ENCODE data around the gene RNF157. TPM values are rescaled to one million over a fixed set of nuclear protein-coding genes. Genes with fewer than 3 reads are reported as not detected.

RNF157 gene
- total RNA-seq, 1 experiment from 2014 or later = 11.2 TPM

DNA sequence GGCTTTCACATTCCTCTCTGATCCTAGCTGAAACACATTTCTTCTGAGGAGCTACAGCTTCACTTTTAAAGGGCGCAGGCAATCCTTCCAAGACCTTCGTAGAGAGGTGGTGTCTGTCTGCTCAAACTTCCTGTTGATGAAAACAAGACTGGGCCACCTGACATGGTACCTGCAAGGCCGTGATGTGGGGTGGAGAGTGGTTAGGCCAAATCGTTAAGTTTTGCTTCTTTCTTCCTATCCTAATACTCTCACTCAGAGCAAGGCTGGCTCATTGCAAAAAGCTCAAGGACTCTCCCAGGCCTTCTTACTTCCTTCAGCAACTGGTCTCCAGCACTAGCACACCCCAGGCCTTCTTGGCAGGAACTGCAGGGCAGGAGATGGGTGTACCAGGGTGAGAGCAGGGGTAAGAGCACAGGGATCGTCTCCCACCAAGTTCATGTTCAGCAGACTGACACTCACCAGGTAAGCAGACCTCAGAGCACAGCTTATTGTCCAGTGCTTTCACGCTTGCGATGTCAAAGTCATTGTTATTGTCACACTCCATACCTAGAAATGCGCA, 88.3 kb downstream of the RNF157 start (continued):
- TF ChIP-seq MLX (CRISPR knock-in tag; IDR thresholded peaks at IDR 0.05) = no peak
- no peak for TF ChIP-seq GABPB1 (CRISPR knock-in tag; IDR thresholded peaks at IDR 0.05)

DNA sequence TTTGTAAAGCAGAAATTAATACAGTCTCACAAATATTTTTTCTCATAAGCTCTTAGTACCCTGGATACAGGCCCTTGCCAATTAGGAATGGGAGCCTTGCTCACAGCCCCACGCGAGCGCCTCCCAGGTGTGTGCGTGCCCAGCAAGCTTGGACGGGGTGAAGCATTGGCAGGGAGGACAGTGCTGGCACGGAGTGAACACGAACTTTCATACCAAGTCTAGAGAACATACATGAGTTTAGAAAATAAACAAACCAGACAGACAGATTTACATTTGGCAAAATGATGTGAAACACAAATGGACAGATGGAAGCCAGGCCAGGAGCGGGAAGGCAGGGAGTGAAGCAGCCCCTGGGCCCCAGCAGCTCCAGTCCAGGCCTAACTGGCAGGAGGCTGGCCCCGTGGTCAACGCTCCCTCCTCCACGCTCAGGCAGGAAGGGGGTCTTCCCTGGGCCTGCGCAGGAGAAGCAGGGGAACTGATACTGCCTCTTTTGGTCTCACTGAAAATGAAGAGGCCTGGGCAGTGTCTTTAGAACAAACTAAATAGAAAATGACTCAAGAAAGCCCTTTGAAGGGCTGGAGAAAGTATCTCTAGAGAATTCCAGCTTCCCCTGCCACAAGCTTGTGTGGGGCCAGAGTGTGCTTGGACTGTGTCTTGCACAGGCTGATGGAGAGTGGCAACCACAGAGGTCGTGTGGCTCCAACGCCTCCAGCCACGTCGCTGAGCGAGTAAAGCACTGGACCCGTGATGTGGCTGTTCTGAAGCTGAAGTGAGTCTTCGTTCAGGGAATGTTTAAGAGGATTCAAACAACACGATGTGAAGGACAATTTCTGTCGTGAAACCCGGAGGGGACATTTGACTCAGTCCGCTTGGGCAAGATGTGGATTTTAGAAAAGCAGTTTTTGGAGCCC, 89.3 kb downstream of the RNF157 start:
- Mint-ChIP-seq H3K4me3 (no peak overlapping the region), H3K9me3 (no peaks in the 10 kb centered on the region), H3K27me3 (ENCODE audit: low read depth) (no peaks in the 10 kb centered on the region; the same call in 1 of the 2 replicates), H3K4me1 (peaks cover 35% of the 10 kb centered on the region), H3K36me3 (no peaks in the 10 kb centered on the region), H3K27ac (no peak overlapping the region)
- CTCF ChIA-PET = interaction anchor here (0.9 to 4.6 kb wide), 9 partner anchors 8 to 151 kb away, joined by 3 to 68 read pairs (median 4); partner anchors contain the start of gene CDK3
- TF ChIP-seq IRF2 (CRISPR knock-in tag; IDR thresholded peaks at IDR 0.05; ENCODE audit: borderline replicate concordance, low read depth) = no peak
- TF ChIP-seq HMGXB4 (CRISPR knock-in tag; IDR thresholded peaks at IDR 0.05) = no peak
- TF ChIP-seq, protein P1, sequence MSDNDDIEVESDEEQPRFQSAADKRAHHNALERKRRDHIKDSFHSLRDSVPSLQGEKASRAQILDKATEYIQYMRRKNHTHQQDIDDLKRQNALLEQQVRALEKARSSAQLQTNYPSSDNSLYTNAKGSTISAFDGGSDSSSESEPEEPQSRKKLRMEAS (CRISPR knock-in tag; IDR thresholded peaks at IDR 0.05) = no peak
- TF ChIP-seq, protein P2, sequence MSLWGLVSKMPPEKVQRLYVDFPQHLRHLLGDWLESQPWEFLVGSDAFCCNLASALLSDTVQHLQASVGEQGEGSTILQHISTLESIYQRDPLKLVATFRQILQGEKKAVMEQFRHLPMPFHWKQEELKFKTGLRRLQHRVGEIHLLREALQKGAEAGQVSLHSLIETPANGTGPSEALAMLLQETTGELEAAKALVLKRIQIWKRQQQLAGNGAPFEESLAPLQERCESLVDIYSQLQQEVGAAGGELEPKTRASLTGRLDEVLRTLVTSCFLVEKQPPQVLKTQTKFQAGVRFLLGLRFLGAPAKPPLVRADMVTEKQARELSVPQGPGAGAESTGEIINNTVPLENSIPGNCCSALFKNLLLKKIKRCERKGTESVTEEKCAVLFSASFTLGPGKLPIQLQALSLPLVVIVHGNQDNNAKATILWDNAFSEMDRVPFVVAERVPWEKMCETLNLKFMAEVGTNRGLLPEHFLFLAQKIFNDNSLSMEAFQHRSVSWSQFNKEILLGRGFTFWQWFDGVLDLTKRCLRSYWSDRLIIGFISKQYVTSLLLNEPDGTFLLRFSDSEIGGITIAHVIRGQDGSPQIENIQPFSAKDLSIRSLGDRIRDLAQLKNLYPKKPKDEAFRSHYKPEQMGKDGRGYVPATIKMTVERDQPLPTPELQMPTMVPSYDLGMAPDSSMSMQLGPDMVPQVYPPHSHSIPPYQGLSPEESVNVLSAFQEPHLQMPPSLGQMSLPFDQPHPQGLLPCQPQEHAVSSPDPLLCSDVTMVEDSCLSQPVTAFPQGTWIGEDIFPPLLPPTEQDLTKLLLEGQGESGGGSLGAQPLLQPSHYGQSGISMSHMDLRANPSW (CRISPR knock-in tag; conservative IDR thresholded peaks at IDR 0.05; ENCODE audit: low read depth) = no peak
- TF ChIP-seq ATF1 (CRISPR knock-in tag; IDR thresholded peaks at IDR 0.05) = no peak
- no peak for TF ChIP-seq ZNF219 (CRISPR knock-in tag; IDR thresholded peaks at IDR 0.05; ENCODE audit: borderline replicate concordance)
- DNase-seq (ENCODE audit: low spot score) = no peak
- POLR2A ChIA-PET = no interaction called here
- no peak for ATAC-seq

DNA sequence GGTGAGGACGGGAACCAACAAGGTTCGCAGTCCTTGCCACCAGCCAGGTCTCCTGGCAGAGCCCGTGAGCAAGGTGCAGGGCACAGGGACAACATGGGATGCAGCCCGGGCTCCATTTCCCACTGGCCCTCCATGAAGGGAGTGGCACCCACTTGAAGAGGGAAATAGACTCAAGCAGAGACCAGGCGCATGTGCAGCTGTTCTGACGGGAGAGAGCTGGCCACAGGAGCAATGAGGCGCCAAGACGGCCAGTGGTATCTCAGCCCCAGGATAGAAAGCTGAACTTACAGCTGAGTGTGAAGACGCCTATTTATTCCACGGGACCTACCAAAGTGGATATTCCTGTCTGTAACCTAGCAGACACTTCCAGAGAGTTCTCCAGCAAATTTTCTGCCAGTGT, 91.1 kb downstream of the RNF157 start:
- ATAC-seq (no peak), DNase-seq (ENCODE audit: low spot score) (no peak)
- ChIA-PET POLR2A (no interaction called here), CTCF (interaction anchor here (0.9 to 1.8 kb wide), 5 partner anchors 8 to 135 kb away, joined by 3 to 7 read pairs (median 4); partner anchors contain the start of gene FOXJ1)
- peaks cover 52% of the 10 kb centered on the region for H3K4me1 Mint-ChIP-seq
- no peaks in the 10 kb centered on the region for H3K36me3 Mint-ChIP-seq
- H3K27me3 Mint-ChIP-seq (ENCODE audit: low read depth) = no peaks in the 10 kb centered on the region; the same call in 1 of the 2 replicates
- H3K4me3 Mint-ChIP-seq = no peak overlapping the region
- H3K27ac Mint-ChIP-seq = no peak overlapping the region; the same call in 1 of the 2 replicates
- TF ChIP-seq, protein P3, sequence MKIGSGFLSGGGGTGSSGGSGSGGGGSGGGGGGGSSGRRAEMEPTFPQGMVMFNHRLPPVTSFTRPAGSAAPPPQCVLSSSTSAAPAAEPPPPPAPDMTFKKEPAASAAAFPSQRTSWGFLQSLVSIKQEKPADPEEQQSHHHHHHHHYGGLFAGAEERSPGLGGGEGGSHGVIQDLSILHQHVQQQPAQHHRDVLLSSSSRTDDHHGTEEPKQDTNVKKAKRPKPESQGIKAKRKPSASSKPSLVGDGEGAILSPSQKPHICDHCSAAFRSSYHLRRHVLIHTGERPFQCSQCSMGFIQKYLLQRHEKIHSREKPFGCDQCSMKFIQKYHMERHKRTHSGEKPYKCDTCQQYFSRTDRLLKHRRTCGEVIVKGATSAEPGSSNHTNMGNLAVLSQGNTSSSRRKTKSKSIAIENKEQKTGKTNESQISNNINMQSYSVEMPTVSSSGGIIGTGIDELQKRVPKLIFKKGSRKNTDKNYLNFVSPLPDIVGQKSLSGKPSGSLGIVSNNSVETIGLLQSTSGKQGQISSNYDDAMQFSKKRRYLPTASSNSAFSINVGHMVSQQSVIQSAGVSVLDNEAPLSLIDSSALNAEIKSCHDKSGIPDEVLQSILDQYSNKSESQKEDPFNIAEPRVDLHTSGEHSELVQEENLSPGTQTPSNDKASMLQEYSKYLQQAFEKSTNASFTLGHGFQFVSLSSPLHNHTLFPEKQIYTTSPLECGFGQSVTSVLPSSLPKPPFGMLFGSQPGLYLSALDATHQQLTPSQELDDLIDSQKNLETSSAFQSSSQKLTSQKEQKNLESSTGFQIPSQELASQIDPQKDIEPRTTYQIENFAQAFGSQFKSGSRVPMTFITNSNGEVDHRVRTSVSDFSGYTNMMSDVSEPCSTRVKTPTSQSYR (CRISPR knock-in tag; IDR thresholded peaks at IDR 0.05) = no peak
- TF ChIP-seq ZNF232 (CRISPR knock-in tag; IDR thresholded peaks at IDR 0.05) (no peak), HMGA2 (CRISPR knock-in tag; IDR thresholded peaks at IDR 0.05) (no peak), ZNF671 (CRISPR knock-in tag; IDR thresholded peaks at IDR 0.05) (no peak), SOX15 (CRISPR knock-in tag; IDR thresholded peaks at IDR 0.05) (no peak), KAT7 (CRISPR knock-in tag; IDR thresholded peaks at IDR 0.05; ENCODE audit: borderline replicate concordance) (no peak), MXD4 (CRISPR knock-in tag; IDR thresholded peaks at IDR 0.05; ENCODE audit: borderline replicate concordance) (no peak), NFE2L1 (CRISPR knock-in tag; IDR thresholded peaks at IDR 0.05) (no peak)
- TF ChIP-seq, protein P4, sequence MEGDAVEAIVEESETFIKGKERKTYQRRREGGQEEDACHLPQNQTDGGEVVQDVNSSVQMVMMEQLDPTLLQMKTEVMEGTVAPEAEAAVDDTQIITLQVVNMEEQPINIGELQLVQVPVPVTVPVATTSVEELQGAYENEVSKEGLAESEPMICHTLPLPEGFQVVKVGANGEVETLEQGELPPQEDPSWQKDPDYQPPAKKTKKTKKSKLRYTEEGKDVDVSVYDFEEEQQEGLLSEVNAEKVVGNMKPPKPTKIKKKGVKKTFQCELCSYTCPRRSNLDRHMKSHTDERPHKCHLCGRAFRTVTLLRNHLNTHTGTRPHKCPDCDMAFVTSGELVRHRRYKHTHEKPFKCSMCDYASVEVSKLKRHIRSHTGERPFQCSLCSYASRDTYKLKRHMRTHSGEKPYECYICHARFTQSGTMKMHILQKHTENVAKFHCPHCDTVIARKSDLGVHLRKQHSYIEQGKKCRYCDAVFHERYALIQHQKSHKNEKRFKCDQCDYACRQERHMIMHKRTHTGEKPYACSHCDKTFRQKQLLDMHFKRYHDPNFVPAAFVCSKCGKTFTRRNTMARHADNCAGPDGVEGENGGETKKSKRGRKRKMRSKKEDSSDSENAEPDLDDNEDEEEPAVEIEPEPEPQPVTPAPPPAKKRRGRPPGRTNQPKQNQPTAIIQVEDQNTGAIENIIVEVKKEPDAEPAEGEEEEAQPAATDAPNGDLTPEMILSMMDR (IDR thresholded peaks at IDR 0.05) = no peak
- H3K9me3 Mint-ChIP-seq = no peaks in the 10 kb centered on the region
